Colonic mucosa (tissue), 4 donors: ENCODE results near the gene FBLN1. TPM values are rescaled to one million over a fixed set of nuclear protein-coding genes. Genes with fewer than 3 reads are reported as not detected.

Experiments used
- DNase-seq: peaks from one replicate; pipeline ENCODE4 v3.0.0-alpha.2; 2020
- H3K27ac ChIP-seq: fragments of 200-600 bp; one replicate; pipeline ENCODE4 v1.8.0; 2021
- H3K27me3 ChIP-seq: fragments of 200-600 bp; one replicate; pipeline ENCODE4 v1.8.0; 2021
- H3K36me3 ChIP-seq: fragments of 200-600 bp; one replicate; pipeline ENCODE4 v1.8.0; 2021
- H3K4me1 ChIP-seq: fragments of 200-600 bp; one replicate; pipeline ENCODE4 v1.8.0; 2021; ENCODE audit warnings: mild to moderate bottlenecking
- H3K4me3 ChIP-seq: fragments of 200-600 bp; one replicate; pipeline ENCODE4 v1.8.0; 2021
- H3K9ac ChIP-seq, 2 donors: one replicate each; pipeline ENCODE4 v1.7.0; 2013; ENCODE audit warnings: control low read depth in 2 of 2, low read depth in 2 of 2, low read length in 2 of 2
- H3K9me3 ChIP-seq: fragments of 200-600 bp; one replicate; pipeline ENCODE4 v1.8.0; 2021
- CTCF ChIP-seq: fragments of 200-600 bp; IDR thresholded peaks from one replicate; pipeline ENCODE4 v1.8.0; 2022; ENCODE audit warnings: antibody characterized with exemption, mild to moderate bottlenecking
- intact Hi-C: fragments of 100-400 bp; cut with DNase I; formaldehyde crosslinking; loops from one replicate; pipeline ENCODE4 v1.14.1; 2022
- total RNA-seq, 2 donors: library from RNA; stranded (reverse); fragmentation: NEBNext Ultra II Directional in 1 of 2; extraction: Animal tissue kit (Norgen Biotek cat#: 25700) in 1 of 2; gene quantifications; one replicate each; pipeline ENCODE4 v1.2.1, GENCODE V29; 2021
- donor health status: healthy.
- donor health status: DM: no; HTN: no; CAD: no.
- donor health status: DM: no; HTN: no; CAD: no.

Gene FBLN1
- total RNA-seq, 2 donors from 2014 or later: 41.6 to 65.5 TPM

- no peak overlapping the region for H3K27ac ChIP-seq
- no peaks in the 10 kb centered on the region for H3K27me3 ChIP-seq
- no peaks in the 10 kb centered on the region for H3K9me3 ChIP-seq
- no peak overlapping the region for H3K4me3 ChIP-seq
- intact Hi-C loops: loop anchor here (10.0 kb wide), 2 partner anchors 139 to 289 kb away; no protein-coding TSS in a partner anchor
- no peaks in the 10 kb centered on the region for H3K4me1 ChIP-seq
- H3K36me3 ChIP-seq: no peaks in the 10 kb centered on the region
- no peak for TF ChIP-seq CTCF
- DNase-seq: no peak
- H3K9ac ChIP-seq: no peak overlapping the region
Measured at GRCh38 chr22:45575607-45576272, 73.1 kb downstream of the FBLN1 start.

GRCh38 chr22:45576273-45576625 is 73.6 kb downstream of the FBLN1 start:
- Histone ChIP-seq H3K9ac (no peak overlapping the region), H3K27me3 (no peaks in the 10 kb centered on the region), H3K4me3 (no peak overlapping the region), H3K9me3 (no peaks in the 10 kb centered on the region), H3K27ac (no peak overlapping the region), H3K36me3 (no peaks in the 10 kb centered on the region), H3K4me1 (no peaks in the 10 kb centered on the region)
- TF ChIP-seq CTCF: no peak
- intact Hi-C loops: loop anchor here (10.0 kb wide), 2 partner anchors 139 to 289 kb away; no protein-coding TSS in a partner anchor
- no peak for DNase-seq

- Histone ChIP-seq H3K4me3 (no peak overlapping the region), H3K36me3 (no peaks in the 10 kb centered on the region), H3K27me3 (no peaks in the 10 kb centered on the region), H3K9me3 (no peaks in the 10 kb centered on the region), H3K9ac (no peak overlapping the region), H3K4me1 (no peaks in the 10 kb centered on the region), H3K27ac (no peak overlapping the region)
- intact Hi-C loops: loop anchor here (10.0 kb wide), 2 partner anchors 138 to 288 kb away; no protein-coding TSS in a partner anchor
- no peak for DNase-seq
- no peak for TF ChIP-seq CTCF
Measured at GRCh38 chr22:45576730-45577464, 74.2 kb downstream of the FBLN1 start.

GRCh38 chr22:45577746-45578523 is 75.3 kb downstream of the FBLN1 start:
- Histone ChIP-seq H3K27me3 (no peaks in the 10 kb centered on the region), H3K9me3 (no peaks in the 10 kb centered on the region), H3K27ac (no peak overlapping the region), H3K9ac (no peak overlapping the region), H3K4me3 (no peak overlapping the region), H3K4me1 (no peaks in the 10 kb centered on the region), H3K36me3 (no peaks in the 10 kb centered on the region)
- intact Hi-C loops: loop anchor here (10.0 kb wide), 2 partner anchors 137 to 287 kb away; no protein-coding TSS in a partner anchor
- peak; percentile 95 for TF ChIP-seq CTCF
- peak; percentile 86 for DNase-seq

GRCh38 chr22:45578524-45579147 is 76.0 kb downstream of the FBLN1 start:
- TF ChIP-seq CTCF: no peak
- no peak overlapping the region for H3K9ac ChIP-seq
- no peak overlapping the region for H3K4me3 ChIP-seq
- H3K36me3 ChIP-seq: no peaks in the 10 kb centered on the region
- no peaks in the 10 kb centered on the region for H3K9me3 ChIP-seq
- no peaks in the 10 kb centered on the region for H3K4me1 ChIP-seq
- no peaks in the 10 kb centered on the region for H3K27me3 ChIP-seq
- intact Hi-C loops: loop anchor here (10.0 kb wide), 2 partner anchors 136 to 286 kb away; no protein-coding TSS in a partner anchor
- H3K27ac ChIP-seq: no peak overlapping the region
- DNase-seq: no peak
